ENCODE results near the gene SARM1. TPM values are rescaled to one million over a fixed set of nuclear protein-coding genes. Genes with fewer than 3 reads are reported as not detected.

SARM1 gene
- total RNA-seq, 1 experiment from 2014 or later: 37.7 TPM

DNA sequence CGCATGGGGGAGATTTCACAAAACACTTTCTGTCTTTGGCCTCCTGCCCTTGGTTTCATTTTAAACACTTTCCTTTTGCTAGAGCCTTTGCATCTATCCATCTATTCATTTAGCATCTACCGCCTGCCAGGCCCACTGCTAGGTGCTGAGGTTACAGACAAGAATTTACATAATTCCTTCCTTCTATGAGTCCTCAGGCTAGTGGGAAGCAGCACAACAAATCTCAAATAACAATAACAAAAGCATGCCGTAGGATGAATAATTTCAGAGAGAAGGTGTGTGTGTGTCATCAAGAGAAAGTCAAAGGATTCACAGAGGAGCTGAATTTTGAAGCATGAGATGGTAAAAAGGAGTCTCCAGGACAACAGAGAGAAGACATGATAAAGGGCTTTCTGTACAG lies 40.6 kb downstream of the SARM1 start:
- Histone ChIP-seq H3K36me3 (ENCODE audit: insufficient read depth, low read length, poor library complexity, severe bottlenecking) (no peaks in the 10 kb centered on the region), H3K4me3 (ENCODE audit: low read depth, low read length, poor library complexity, severe bottlenecking) (no peak overlapping the region), H3K4me1 (ENCODE audit: insufficient read depth, low read length, poor library complexity, severe bottlenecking) (peaks cover 7% of the 10 kb centered on the region), H3K27me3 (replicated peaks; ENCODE audit: insufficient read depth, low read depth, low read length, poor library complexity) (no peaks in the 10 kb centered on the region), H3K27ac (ENCODE audit: low read depth, low read length, poor library complexity, severe bottlenecking) (no peak overlapping the region), H3K9me3 (ENCODE audit: low read depth, low read length, poor library complexity, severe bottlenecking) (no peaks in the 10 kb centered on the region)
- ChIA-PET CTCF (no interaction called here), POLR2A (ENCODE audit: low non-redundant PET) (no interaction called here)
- no TSS peak for BruUV-seq (replicated peaks)
- TF ChIP-seq, protein P1, sequence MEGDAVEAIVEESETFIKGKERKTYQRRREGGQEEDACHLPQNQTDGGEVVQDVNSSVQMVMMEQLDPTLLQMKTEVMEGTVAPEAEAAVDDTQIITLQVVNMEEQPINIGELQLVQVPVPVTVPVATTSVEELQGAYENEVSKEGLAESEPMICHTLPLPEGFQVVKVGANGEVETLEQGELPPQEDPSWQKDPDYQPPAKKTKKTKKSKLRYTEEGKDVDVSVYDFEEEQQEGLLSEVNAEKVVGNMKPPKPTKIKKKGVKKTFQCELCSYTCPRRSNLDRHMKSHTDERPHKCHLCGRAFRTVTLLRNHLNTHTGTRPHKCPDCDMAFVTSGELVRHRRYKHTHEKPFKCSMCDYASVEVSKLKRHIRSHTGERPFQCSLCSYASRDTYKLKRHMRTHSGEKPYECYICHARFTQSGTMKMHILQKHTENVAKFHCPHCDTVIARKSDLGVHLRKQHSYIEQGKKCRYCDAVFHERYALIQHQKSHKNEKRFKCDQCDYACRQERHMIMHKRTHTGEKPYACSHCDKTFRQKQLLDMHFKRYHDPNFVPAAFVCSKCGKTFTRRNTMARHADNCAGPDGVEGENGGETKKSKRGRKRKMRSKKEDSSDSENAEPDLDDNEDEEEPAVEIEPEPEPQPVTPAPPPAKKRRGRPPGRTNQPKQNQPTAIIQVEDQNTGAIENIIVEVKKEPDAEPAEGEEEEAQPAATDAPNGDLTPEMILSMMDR (conservative IDR thresholded peaks at IDR 0.05; ENCODE audit: low read depth, low read length): no peak
- TF ChIP-seq EZH2 (IDR thresholded peaks at IDR 0.05; ENCODE audit: borderline replicate concordance, low read depth, low read length, poor library complexity, severe bottlenecking): no peak
- intact Hi-C loops (cut with micrococcal nuclease; ENCODE audit: unreplicated experiment): no loop called here
- no peak for DNase-seq (ENCODE audit: low spot score)

DNA sequence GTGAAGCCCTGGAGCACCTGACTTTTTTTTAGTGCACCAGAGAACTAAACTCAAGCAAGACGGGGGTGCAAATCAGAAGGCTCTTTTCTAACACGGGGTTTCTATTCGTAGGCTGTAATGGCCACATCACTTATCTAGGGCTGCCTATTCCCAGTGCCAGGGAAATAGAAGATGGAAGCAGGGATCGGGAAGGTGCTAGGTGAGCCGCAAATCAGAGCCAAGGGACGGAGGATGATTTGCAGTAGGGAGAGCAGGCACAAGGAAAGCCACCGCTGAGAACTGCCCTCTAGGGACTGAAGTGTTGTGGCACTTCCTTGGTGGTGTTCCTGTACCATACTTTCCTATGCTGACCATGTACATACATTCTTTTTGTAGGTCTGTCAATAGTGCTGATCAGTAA lies 42.3 kb downstream of the SARM1 start:
- intact Hi-C loops (cut with micrococcal nuclease; ENCODE audit: unreplicated experiment): no loop called here
- CTCF ChIA-PET: no interaction called here
- POLR2A ChIA-PET (ENCODE audit: low non-redundant PET): no interaction called here

DNA sequence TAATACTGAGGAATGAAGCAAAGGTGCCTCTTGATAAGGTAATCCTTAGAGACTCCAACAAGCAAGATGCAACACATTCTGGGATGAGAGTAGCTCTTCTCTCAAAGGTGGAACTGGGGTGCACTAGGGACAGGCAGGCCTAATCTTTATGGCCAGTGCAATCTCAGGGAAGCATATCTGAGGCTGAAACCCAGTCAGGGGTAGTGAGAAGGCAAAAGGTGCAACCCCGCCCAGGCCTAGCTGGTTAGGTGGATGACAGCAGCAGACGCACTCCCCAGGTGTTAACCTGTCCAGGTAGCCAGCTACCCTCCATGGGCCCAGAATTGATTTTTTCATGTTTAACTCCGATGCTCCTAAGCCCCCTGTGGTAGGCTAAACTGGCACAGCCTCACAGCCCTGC lies 44.4 kb downstream of the SARM1 start:
- intact Hi-C loops (cut with micrococcal nuclease; ENCODE audit: unreplicated experiment): no loop called here
- no peaks in the 10 kb centered on the region for H3K4me1 ChIP-seq (ENCODE audit: insufficient read depth, low read length, poor library complexity, severe bottlenecking)

More for the DNA sequence above, 42.3 kb downstream of the SARM1 start:
- Histone ChIP-seq H3K27ac (ENCODE audit: low read depth, low read length, poor library complexity, severe bottlenecking) (no peak overlapping the region), H3K4me3 (ENCODE audit: low read depth, low read length, poor library complexity, severe bottlenecking) (no peak overlapping the region), H3K9me3 (ENCODE audit: low read depth, low read length, poor library complexity, severe bottlenecking) (no peaks in the 10 kb centered on the region), H3K4me1 (ENCODE audit: insufficient read depth, low read length, poor library complexity, severe bottlenecking) (no peaks in the 10 kb centered on the region), H3K36me3 (ENCODE audit: insufficient read depth, low read length, poor library complexity, severe bottlenecking) (no peaks in the 10 kb centered on the region), H3K27me3 (replicated peaks; ENCODE audit: insufficient read depth, low read depth, low read length, poor library complexity) (no peaks in the 10 kb centered on the region)
- BruUV-seq (replicated peaks): no TSS peak
- TF ChIP-seq, protein P1 (conservative IDR thresholded peaks at IDR 0.05; ENCODE audit: low read depth, low read length): no peak
- TF ChIP-seq EZH2 (IDR thresholded peaks at IDR 0.05; ENCODE audit: borderline replicate concordance, low read depth, low read length, poor library complexity, severe bottlenecking): no peak
- no peak for DNase-seq (ENCODE audit: low spot score)

More for the DNA sequence above, 44.4 kb downstream of the SARM1 start:
- Histone ChIP-seq H3K4me3 (ENCODE audit: low read depth, low read length, poor library complexity, severe bottlenecking) (no peak overlapping the region), H3K27me3 (replicated peaks; ENCODE audit: insufficient read depth, low read depth, low read length, poor library complexity) (no peaks in the 10 kb centered on the region), H3K36me3 (ENCODE audit: insufficient read depth, low read length, poor library complexity, severe bottlenecking) (no peaks in the 10 kb centered on the region), H3K9me3 (ENCODE audit: low read depth, low read length, poor library complexity, severe bottlenecking) (no peaks in the 10 kb centered on the region), H3K27ac (ENCODE audit: low read depth, low read length, poor library complexity, severe bottlenecking) (no peak overlapping the region)
- DNase-seq (ENCODE audit: low spot score): no peak
- TF ChIP-seq, protein P1 (conservative IDR thresholded peaks at IDR 0.05; ENCODE audit: low read depth, low read length): no peak
- TF ChIP-seq EZH2 (IDR thresholded peaks at IDR 0.05; ENCODE audit: borderline replicate concordance, low read depth, low read length, poor library complexity, severe bottlenecking): no peak
- BruUV-seq (replicated peaks): no TSS peak
- CTCF ChIA-PET: interaction anchor here (0.6 to 2.7 kb wide), 3 partner anchors 10 to 394 kb away, joined by 3 to 9 read pairs (median 5); partner anchors contain the start of gene SLC46A1
- POLR2A ChIA-PET (ENCODE audit: low non-redundant PET): no interaction called here

Measured in A673 (cell line).